ENCODE data around the gene CNKSR3.

- TF ChIP-seq CTCF (IDR thresholded peaks at IDR 0.05; ENCODE audit: low read depth, low read length) (no peak), EZH2phosphoT487 (IDR thresholded peaks at IDR 0.05; ENCODE audit: low read depth) (no peak)
These were observed 26.5 kb upstream of the CNKSR3 start for GRCh38 chr6:154536999-154537398.

Measured in OCI-LY3 (cell line).